ENCODE results near the gene UGT1A4. TPM values are rescaled to one million over a fixed set of nuclear protein-coding genes. Genes with fewer than 3 reads are reported as not detected.

The UGT1A4 gene
- polyA plus RNA-seq (2012; ENCODE audit: insufficient read length, low read depth), result not detected

GRCh38 chr2:233718552-233718951 is at the start of gene UGT1A4:
UGT1A4 (plus strand) TSS chr2:233718736; CDS start chr2:233718821, 85 bp downstream.
- TF ChIP-seq TAF1 (IDR thresholded peaks at IDR 0.05; ENCODE audit: borderline replicate concordance, insufficient read depth, low read length) (no peak), SIN3A (IDR thresholded peaks at IDR 0.05; ENCODE audit: borderline replicate concordance, insufficient read depth, low read length) (no peak), FOXP2 (optimal IDR thresholded peaks at IDR 0.05; ENCODE audit: borderline replicate concordance, extremely low read depth, extremely low read length, insufficient read depth) (no peak), POLR2AphosphoS5 (IDR thresholded peaks at IDR 0.05; ENCODE audit: low read depth, low read length) (no peak), REST (IDR thresholded peaks at IDR 0.05; ENCODE audit: insufficient read depth in 1 of 2, low read depth in 2 of 2, low read length in 2 of 2) (no peak)

GRCh38 chr2:233671290-233672161 is 47.0 kb upstream of the UGT1A4 start, which contains the start of gene UGT1A9:
UGT1A9 (plus strand) TSS chr2:233671898; CDS start chr2:233671935, 37 bp downstream.
- no peak for TF ChIP-seq SIN3A (IDR thresholded peaks at IDR 0.05; ENCODE audit: borderline replicate concordance, insufficient read depth, low read length)
- no peak for TF ChIP-seq TAF1 (IDR thresholded peaks at IDR 0.05; ENCODE audit: borderline replicate concordance, insufficient read depth, low read length)
- no peak for TF ChIP-seq POLR2AphosphoS5 (IDR thresholded peaks at IDR 0.05; ENCODE audit: low read depth, low read length)
- no peak for TF ChIP-seq REST (IDR thresholded peaks at IDR 0.05; ENCODE audit: insufficient read depth in 1 of 2, low read depth in 2 of 2, low read length in 2 of 2)
- no peak for TF ChIP-seq FOXP2 (optimal IDR thresholded peaks at IDR 0.05; ENCODE audit: borderline replicate concordance, extremely low read depth, extremely low read length, insufficient read depth)

GRCh38 chr2:233672886-233673285 is 45.6 kb upstream of the UGT1A4 start:
- TF ChIP-seq POLR2AphosphoS5 (IDR thresholded peaks at IDR 0.05; ENCODE audit: low read depth, low read length) (no peak), REST (IDR thresholded peaks at IDR 0.05; ENCODE audit: insufficient read depth in 1 of 2, low read depth in 2 of 2, low read length in 2 of 2) (no peak), TAF1 (IDR thresholded peaks at IDR 0.05; ENCODE audit: borderline replicate concordance, insufficient read depth, low read length) (no peak), SIN3A (IDR thresholded peaks at IDR 0.05; ENCODE audit: borderline replicate concordance, insufficient read depth, low read length) (no peak), FOXP2 (optimal IDR thresholded peaks at IDR 0.05; ENCODE audit: borderline replicate concordance, extremely low read depth, extremely low read length, insufficient read depth) (no peak)

GRCh38 chr2:233673896-233674295 is 44.6 kb upstream of the UGT1A4 start:
- TF ChIP-seq SIN3A (IDR thresholded peaks at IDR 0.05; ENCODE audit: borderline replicate concordance, insufficient read depth, low read length), result no peak
- TF ChIP-seq POLR2AphosphoS5 (IDR thresholded peaks at IDR 0.05; ENCODE audit: low read depth, low read length), result no peak
- TF ChIP-seq REST (IDR thresholded peaks at IDR 0.05; ENCODE audit: insufficient read depth in 1 of 2, low read depth in 2 of 2, low read length in 2 of 2), result no peak
- TF ChIP-seq FOXP2 (optimal IDR thresholded peaks at IDR 0.05; ENCODE audit: borderline replicate concordance, extremely low read depth, extremely low read length, insufficient read depth), result no peak
- TF ChIP-seq TAF1 (IDR thresholded peaks at IDR 0.05; ENCODE audit: borderline replicate concordance, insufficient read depth, low read length), result no peak

Data from PFSK-1 (cell line).